Vagina (tissue), 2 donors: ENCODE data around the gene FRMD4A. TPM values are rescaled to one million over a fixed set of nuclear protein-coding genes. Genes with fewer than 3 reads are reported as not detected.

Experiments used
- DNase-seq, 2 donors: peaks; one replicate each; pipeline ENCODE4 v3.0.0-alpha.2; 2017; ENCODE audit errors: extremely low spot score in 2 of 2
- H3K27ac ChIP-seq: fragments of 200-600 bp; sonication (generic); one replicate; pipeline ENCODE4 v1.5.1; 2019
- H3K27me3 ChIP-seq: fragments of 200-600 bp; sonication (generic); one replicate; pipeline ENCODE4 v1.5.1; 2019
- H3K36me3 ChIP-seq, 2 donors: fragments of 200-600 bp; sonication (generic); one replicate each; pipeline ENCODE4 v1.5.1; 2017 to 2019
- H3K4me1 ChIP-seq: fragments of 200-600 bp; sonication (generic); one replicate; pipeline ENCODE4 v1.5.1; 2019
- H3K4me3 ChIP-seq, 2 donors: fragments of 200-600 bp; sonication (generic); 1 replicate in 1 of 2; 2 replicates in 1 of 2; pipeline ENCODE4 v1.5.1; 2016 to 2019
- H3K9me3 ChIP-seq: fragments of 200-600 bp; sonication (generic); one replicate; pipeline ENCODE4 v1.5.1; 2019
- POLR2A ChIP-seq, 2 donors: fragments of 450-650 bp; IDR thresholded peaks; one replicate each; pipeline ENCODE4 v1.6.1; 2017; ENCODE audit warnings: antibody characterized with exemption in 2 of 2, mild to moderate bottlenecking in 2 of 2, moderate library complexity in 2 of 2
- POLR2AphosphoS5 ChIP-seq, 2 donors: sonication (generic); formaldehyde crosslinking; IDR thresholded peaks; one replicate each; pipeline ENCODE4 v1.9.0; 2017; ENCODE audit warnings: antibody characterized with exemption in 2 of 2, mild to moderate bottlenecking in 2 of 2, low read depth in 1 of 2; ENCODE audit not compliant: insufficient read depth in 1 of 2
- intact Hi-C: fragments of 100-400 bp; cut with DNase I; formaldehyde crosslinking; loops from one replicate; pipeline ENCODE4 v1.15.1; 2023
- total RNA-seq: library from RNA; depleted of rRNA; stranded (reverse); fragments of >200 nt; gene quantifications from one replicate; pipeline ENCODE4 v1.2.3, GENCODE V29; 2016
- TF ChIP-seq, protein P1 (sequence below), 3 experiments: fragments of 450-650 bp in 2 of 3; fragments of 200-600 bp in 1 of 3; sonication (generic) in 1 of 3; IDR thresholded peaks; one replicate each; pipeline ENCODE4 v1.5.1; 2017 to 2019; ENCODE audit warnings: antibody characterized with exemption in 3 of 3, mild to moderate bottlenecking in 2 of 3, moderate library complexity in 2 of 3

FRMD4A gene
- total RNA-seq, 1 donor from 2014 or later, result 24.8 TPM

- no peak for DNase-seq
- Histone ChIP-seq H3K4me1 (no peaks in the 10 kb centered on the region), H3K4me3 (no peak overlapping the region), H3K27ac (no peak overlapping the region), H3K27me3 (no peaks in the 10 kb centered on the region), H3K9me3 (no peaks in the 10 kb centered on the region), H3K36me3 (no peaks in the 10 kb centered on the region)
- intact Hi-C loops, result no loop called here
- TF ChIP-seq POLR2AphosphoS5 (IDR thresholded peaks at IDR 0.05; ENCODE audit: insufficient read depth in 1 of 2, low read depth in 1 of 2), result no peak
- TF ChIP-seq, protein P1, sequence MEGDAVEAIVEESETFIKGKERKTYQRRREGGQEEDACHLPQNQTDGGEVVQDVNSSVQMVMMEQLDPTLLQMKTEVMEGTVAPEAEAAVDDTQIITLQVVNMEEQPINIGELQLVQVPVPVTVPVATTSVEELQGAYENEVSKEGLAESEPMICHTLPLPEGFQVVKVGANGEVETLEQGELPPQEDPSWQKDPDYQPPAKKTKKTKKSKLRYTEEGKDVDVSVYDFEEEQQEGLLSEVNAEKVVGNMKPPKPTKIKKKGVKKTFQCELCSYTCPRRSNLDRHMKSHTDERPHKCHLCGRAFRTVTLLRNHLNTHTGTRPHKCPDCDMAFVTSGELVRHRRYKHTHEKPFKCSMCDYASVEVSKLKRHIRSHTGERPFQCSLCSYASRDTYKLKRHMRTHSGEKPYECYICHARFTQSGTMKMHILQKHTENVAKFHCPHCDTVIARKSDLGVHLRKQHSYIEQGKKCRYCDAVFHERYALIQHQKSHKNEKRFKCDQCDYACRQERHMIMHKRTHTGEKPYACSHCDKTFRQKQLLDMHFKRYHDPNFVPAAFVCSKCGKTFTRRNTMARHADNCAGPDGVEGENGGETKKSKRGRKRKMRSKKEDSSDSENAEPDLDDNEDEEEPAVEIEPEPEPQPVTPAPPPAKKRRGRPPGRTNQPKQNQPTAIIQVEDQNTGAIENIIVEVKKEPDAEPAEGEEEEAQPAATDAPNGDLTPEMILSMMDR (IDR thresholded peaks at IDR 0.05), result no peak
- TF ChIP-seq POLR2A (IDR thresholded peaks at IDR 0.05), result no peak
Observed at GRCh38 chr10:13969118-13969791, 361.5 kb downstream of the FRMD4A start.

- Histone ChIP-seq H3K27me3 (no peaks in the 10 kb centered on the region), H3K36me3 (no peaks in the 10 kb centered on the region), H3K27ac (no peak overlapping the region), H3K4me3 (no peak overlapping the region), H3K4me1 (peaks cover 21% of the 10 kb centered on the region), H3K9me3 (no peaks in the 10 kb centered on the region)
- TF ChIP-seq POLR2A (IDR thresholded peaks at IDR 0.05), result no peak
- TF ChIP-seq, protein P1 (IDR thresholded peaks at IDR 0.05), result no peak
- no peak for TF ChIP-seq POLR2AphosphoS5 (IDR thresholded peaks at IDR 0.05; ENCODE audit: insufficient read depth in 1 of 2, low read depth in 1 of 2)
- DNase-seq, result no peak
- intact Hi-C loops, result no loop called here
Observed at GRCh38 chr10:13961853-13962252, 368.9 kb downstream of the FRMD4A start.

GRCh38 chr10:13961097-13961496 lies 369.6 kb downstream of the FRMD4A start:
- Histone ChIP-seq H3K4me3 (no peak overlapping the region), H3K4me1 (peaks cover 21% of the 10 kb centered on the region), H3K36me3 (no peaks in the 10 kb centered on the region), H3K9me3 (no peaks in the 10 kb centered on the region), H3K27me3 (no peaks in the 10 kb centered on the region), H3K27ac (no peak overlapping the region)
- intact Hi-C loops, result no loop called here
- TF ChIP-seq POLR2A (IDR thresholded peaks at IDR 0.05) (no peak), POLR2AphosphoS5 (IDR thresholded peaks at IDR 0.05; ENCODE audit: insufficient read depth in 1 of 2, low read depth in 1 of 2) (no peak)
- TF ChIP-seq, protein P1 (IDR thresholded peaks at IDR 0.05), result no peak
- DNase-seq, result no peak

DNA sequence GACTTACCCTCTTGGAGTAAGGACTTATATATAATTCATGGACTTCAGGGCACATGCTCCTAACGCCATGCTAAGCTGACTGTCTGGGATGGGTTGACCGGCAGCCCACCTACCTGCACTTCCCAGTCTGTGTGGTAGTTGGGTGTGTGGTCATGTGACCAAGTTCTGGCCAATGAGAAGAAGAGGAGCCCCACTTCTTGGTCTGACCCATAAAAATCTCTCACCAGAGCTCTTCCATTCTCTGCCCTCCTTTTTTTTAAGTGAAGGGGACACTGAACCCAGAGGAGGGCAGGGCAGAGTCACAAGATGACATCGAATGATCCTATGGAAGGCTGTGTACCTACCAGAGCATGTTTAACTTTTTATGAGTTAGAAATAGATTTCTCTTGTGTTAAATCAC lies 370.1 kb downstream of the FRMD4A start:
- intact Hi-C loops, result no loop called here
- H3K4me1 ChIP-seq, result peaks cover 21% of the 10 kb centered on the region
- H3K4me3 ChIP-seq, result no peak overlapping the region
- no peaks in the 10 kb centered on the region for H3K36me3 ChIP-seq
- peak overlapping the region; percentile 29 for H3K27ac ChIP-seq
- H3K9me3 ChIP-seq, result no peaks in the 10 kb centered on the region
- no peaks in the 10 kb centered on the region for H3K27me3 ChIP-seq
- no peak for TF ChIP-seq POLR2A (IDR thresholded peaks at IDR 0.05)
- no peak for TF ChIP-seq POLR2AphosphoS5 (IDR thresholded peaks at IDR 0.05; ENCODE audit: insufficient read depth in 1 of 2, low read depth in 1 of 2)
- TF ChIP-seq, protein P1 (IDR thresholded peaks at IDR 0.05), result no peak
- no peak for DNase-seq
